ENCODE results near the gene PRR23E. TPM values are rescaled to one million over a fixed set of nuclear protein-coding genes. Genes with fewer than 3 reads are reported as not detected.

The PRR23E gene, protein sequence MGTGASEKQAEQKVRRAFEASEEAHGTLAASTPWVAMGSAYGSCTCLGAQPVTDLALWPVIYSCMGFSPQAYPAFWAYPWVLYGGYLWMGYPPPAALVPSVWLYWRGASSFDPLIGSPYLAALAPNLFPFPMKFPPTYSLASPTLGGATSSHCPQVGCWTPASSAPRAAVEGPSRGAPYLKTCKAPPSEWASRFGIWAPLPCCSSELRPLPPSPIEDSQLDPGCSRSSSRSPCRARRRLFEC
- not detected in 2 replicates for total RNA-seq

DNA sequence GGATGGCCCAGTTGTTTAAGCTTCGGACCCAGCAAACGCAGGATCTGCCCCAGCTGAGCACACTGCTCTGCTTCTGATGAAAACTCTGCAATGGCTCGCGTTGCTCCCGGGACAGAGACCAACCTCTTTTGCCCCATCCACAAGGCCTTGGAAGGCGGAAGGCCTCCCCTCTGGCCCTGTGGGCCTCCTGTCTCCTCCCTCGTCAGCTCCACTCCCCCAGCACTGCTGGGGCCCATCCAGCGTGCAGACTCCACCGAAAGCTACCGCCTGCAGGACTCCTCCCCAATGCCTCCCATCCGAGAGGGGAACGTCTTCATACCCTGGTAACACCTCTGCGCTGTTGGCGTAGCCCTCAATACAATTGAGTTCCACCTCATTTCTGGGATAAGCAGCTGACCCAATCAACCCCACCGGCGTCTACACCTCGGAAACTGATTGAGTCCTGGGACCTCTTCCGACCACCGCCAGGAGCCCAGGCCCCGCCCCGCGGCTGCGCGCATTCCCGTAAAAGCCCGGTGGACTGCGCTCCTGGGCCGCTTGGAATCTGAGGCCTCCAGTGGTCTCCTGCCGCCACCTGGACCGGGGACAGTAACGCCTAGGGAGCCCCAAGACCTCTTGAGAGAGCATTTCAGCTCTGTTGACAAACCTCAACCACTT lies at the start of gene PRR23E:
TSS of gene PRR23E (plus strand) at position 556 of the 657 bp plus-strand sequence. CDS start 3,555 bp downstream, outside the sequence.

Other genes with a start within 250 kb of the PRR23E start
- 97.4 and 103 TPM in 2 replicates for gene PLXNA1, start 210.0 kb upstream of the PRR23E start, total RNA-seq
- not detected in 2 replicates for gene PRR20G, start 94.9 kb downstream of the PRR23E start, total RNA-seq